Fibroblast of lung (primary cell): ENCODE results near the gene DLGAP1.

Experiments used
- CTCF ChIP-seq, 2 donors: IDR thresholded peaks in 1 of 2; conservative IDR thresholded peaks in 1 of 2; 1 replicate in 1 of 2; 2 replicates in 1 of 2; pipeline ENCODE4 v1.5.1; 2011 to 2012; ENCODE audit warnings: low read length in 2 of 2, control low read depth in 1 of 2, inconsistent platforms in 1 of 2, low read depth in 1 of 2, mild to moderate bottlenecking in 1 of 2
- EZH2 ChIP-seq: IDR thresholded peaks from 2 replicates; pipeline ENCODE4 v1.5.1; 2012; ENCODE audit warnings: low read length, control low read depth, mild to moderate bottlenecking; ENCODE audit errors: missing control alignments

- no peak for TF ChIP-seq CTCF (conservative IDR thresholded peaks at IDR 0.05 in 1 of 2, IDR thresholded peaks at IDR 0.05 in 1 of 2; ENCODE audit: low read depth in 1 of 2, low read length in 2 of 2)
- no peak for TF ChIP-seq EZH2
These were observed 871.2 kb downstream of the DLGAP1 start for GRCh38 chr18:3583873-3584247.
